Ishikawa (cell line): ENCODE results near the gene DNA2.

Source experiments
- CREB1 ChIP-seq: IDR thresholded peaks from 2 replicates; pipeline ENCODE4 v1.6.1; 2012; ENCODE audit warnings: low read depth
- EGR1 ChIP-seq: IDR thresholded peaks from 2 replicates; pipeline ENCODE4 v1.6.1; 2012
- EP300 ChIP-seq: IDR thresholded peaks from 2 replicates; pipeline ENCODE4 v1.6.1; 2012; ENCODE audit warnings: borderline replicate concordance
- FOXM1 ChIP-seq: IDR thresholded peaks from 2 replicates; pipeline ENCODE4 v1.6.1; 2012; ENCODE audit warnings: low read depth, borderline replicate concordance
- TCF12 ChIP-seq: IDR thresholded peaks from 2 replicates; pipeline ENCODE4 v1.6.1; 2012; ENCODE audit warnings: low read depth
- YY1 ChIP-seq: IDR thresholded peaks from 2 replicates; pipeline ENCODE4 v1.6.1; 2012; ENCODE audit warnings: low read depth
- TF ChIP-seq, protein P1 (sequence below): IDR thresholded peaks from 2 replicates; pipeline ENCODE4 v1.6.1; 2012; ENCODE audit warnings: low read depth, mild to moderate bottlenecking
- TF ChIP-seq, protein P2 (sequence below): IDR thresholded peaks from 2 replicates; pipeline ENCODE4 v1.6.1; 2012

DNA sequence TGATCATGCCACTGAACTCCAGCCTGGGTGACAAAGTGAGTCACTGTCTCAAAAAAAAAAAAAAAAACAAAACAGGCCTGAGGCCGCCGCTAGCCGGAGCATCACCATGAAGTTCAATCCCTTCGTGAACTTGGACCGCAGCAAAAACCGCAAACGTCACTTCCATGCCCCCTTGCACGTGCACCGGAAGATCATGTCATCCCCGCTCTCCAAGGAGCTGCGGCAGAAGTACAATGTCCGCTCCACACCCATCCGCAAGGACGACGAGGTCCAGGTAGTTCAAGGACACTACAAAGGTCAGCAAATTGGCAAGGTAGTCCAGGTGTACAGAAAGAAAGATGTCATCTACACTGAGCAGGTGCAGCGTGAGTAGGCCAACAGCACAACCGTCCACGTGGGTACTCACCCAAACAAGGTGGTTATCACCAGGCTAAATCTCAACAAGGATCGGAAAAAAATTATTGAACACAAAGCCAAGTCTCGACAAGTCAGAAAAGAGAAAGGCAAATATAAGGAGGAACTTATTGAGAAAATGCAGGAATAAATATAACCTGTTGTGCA is 47.2 kb downstream of the DNA2 start:
- TF ChIP-seq EP300: no peak
- TF ChIP-seq YY1: no peak
- TF ChIP-seq, protein P1, sequence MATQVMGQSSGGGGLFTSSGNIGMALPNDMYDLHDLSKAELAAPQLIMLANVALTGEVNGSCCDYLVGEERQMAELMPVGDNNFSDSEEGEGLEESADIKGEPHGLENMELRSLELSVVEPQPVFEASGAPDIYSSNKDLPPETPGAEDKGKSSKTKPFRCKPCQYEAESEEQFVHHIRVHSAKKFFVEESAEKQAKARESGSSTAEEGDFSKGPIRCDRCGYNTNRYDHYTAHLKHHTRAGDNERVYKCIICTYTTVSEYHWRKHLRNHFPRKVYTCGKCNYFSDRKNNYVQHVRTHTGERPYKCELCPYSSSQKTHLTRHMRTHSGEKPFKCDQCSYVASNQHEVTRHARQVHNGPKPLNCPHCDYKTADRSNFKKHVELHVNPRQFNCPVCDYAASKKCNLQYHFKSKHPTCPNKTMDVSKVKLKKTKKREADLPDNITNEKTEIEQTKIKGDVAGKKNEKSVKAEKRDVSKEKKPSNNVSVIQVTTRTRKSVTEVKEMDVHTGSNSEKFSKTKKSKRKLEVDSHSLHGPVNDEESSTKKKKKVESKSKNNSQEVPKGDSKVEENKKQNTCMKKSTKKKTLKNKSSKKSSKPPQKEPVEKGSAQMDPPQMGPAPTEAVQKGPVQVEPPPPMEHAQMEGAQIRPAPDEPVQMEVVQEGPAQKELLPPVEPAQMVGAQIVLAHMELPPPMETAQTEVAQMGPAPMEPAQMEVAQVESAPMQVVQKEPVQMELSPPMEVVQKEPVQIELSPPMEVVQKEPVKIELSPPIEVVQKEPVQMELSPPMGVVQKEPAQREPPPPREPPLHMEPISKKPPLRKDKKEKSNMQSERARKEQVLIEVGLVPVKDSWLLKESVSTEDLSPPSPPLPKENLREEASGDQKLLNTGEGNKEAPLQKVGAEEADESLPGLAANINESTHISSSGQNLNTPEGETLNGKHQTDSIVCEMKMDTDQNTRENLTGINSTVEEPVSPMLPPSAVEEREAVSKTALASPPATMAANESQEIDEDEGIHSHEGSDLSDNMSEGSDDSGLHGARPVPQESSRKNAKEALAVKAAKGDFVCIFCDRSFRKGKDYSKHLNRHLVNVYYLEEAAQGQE: no peak
- TF ChIP-seq, protein P2, sequence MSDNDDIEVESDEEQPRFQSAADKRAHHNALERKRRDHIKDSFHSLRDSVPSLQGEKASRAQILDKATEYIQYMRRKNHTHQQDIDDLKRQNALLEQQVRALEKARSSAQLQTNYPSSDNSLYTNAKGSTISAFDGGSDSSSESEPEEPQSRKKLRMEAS: no peak
- TF ChIP-seq FOXM1: no peak
- no peak for TF ChIP-seq EGR1
- no peak for TF ChIP-seq TCF12
- no peak for TF ChIP-seq CREB1
